ENCODE data around the gene CALHM1. TPM values are rescaled to one million over a fixed set of nuclear protein-coding genes. Genes with fewer than 3 reads are reported as not detected.

The CALHM1 gene
- total RNA-seq, 3 donors from 2014 or later (not counting 1 experiment from before 2014, with no cell fraction given): 0.23 to 0.57 TPM; not detected in 1

DNA sequence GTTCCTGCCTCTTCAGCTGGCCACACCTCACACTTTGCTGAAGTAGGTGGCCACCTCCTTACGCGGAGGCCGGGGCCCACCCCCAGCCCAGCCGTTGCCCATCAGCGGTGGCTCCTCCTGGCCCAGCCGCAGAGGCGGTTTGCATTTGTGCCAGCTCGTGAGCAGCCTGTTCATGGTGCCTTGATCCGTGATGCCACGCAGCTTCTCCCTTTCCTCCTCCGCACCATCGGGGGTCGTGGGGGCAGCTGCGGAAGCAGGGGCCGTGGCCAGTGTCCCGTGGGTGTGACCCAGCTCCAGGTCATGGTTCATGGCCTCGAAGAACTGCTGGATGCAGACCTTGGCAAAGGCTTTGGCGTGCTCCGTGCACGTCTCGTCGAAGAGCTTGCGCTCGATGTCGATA, 3.5 kb downstream of the CALHM1 start:
- H3K4me1 ChIP-seq (ENCODE audit: control insufficient read depth, insufficient read depth, low read length): peaks cover 55% of the 10 kb centered on the region
- intact Hi-C loops (cut with micrococcal nuclease): no loop called here
- TF ChIP-seq, protein P1, sequence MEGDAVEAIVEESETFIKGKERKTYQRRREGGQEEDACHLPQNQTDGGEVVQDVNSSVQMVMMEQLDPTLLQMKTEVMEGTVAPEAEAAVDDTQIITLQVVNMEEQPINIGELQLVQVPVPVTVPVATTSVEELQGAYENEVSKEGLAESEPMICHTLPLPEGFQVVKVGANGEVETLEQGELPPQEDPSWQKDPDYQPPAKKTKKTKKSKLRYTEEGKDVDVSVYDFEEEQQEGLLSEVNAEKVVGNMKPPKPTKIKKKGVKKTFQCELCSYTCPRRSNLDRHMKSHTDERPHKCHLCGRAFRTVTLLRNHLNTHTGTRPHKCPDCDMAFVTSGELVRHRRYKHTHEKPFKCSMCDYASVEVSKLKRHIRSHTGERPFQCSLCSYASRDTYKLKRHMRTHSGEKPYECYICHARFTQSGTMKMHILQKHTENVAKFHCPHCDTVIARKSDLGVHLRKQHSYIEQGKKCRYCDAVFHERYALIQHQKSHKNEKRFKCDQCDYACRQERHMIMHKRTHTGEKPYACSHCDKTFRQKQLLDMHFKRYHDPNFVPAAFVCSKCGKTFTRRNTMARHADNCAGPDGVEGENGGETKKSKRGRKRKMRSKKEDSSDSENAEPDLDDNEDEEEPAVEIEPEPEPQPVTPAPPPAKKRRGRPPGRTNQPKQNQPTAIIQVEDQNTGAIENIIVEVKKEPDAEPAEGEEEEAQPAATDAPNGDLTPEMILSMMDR (IDR thresholded peaks at IDR 0.05): no peak
- no peaks in the 10 kb centered on the region for H3K27me3 Mint-ChIP-seq (ENCODE audit: low read depth in 2 of 2)
- DNase-seq (no peak), ATAC-seq (no peak)
- H3K36me3 Mint-ChIP-seq: no peaks in the 10 kb centered on the region
- H3K4me1 Mint-ChIP-seq: peaks cover 48 to 52% of the 10 kb centered on the region in 2 donors
- H3K4me3 ChIP-seq (ENCODE audit: low read length): no peak overlapping the region
- 96% methylated on average over 25 of the region's 25 CpGs for WGBS (ENCODE audit: insufficient coverage)
- H3K9me3 ChIP-seq (ENCODE audit: control insufficient read depth, insufficient read depth, low read length): no peaks in the 10 kb centered on the region
- H3K9me3 Mint-ChIP-seq: no peaks in the 10 kb centered on the region
- no peak overlapping the region for H3K4me3 Mint-ChIP-seq
- no peak overlapping the region for H3K27ac Mint-ChIP-seq
- H3K27me3 ChIP-seq (ENCODE audit: control insufficient read depth, insufficient read depth, low read length): no peaks in the 10 kb centered on the region
- no peak overlapping the region for H3K27ac ChIP-seq (ENCODE audit: low read length)
- no peaks in the 10 kb centered on the region for H3K36me3 ChIP-seq (ENCODE audit: control insufficient read depth, insufficient read depth, low read length)

DNA sequence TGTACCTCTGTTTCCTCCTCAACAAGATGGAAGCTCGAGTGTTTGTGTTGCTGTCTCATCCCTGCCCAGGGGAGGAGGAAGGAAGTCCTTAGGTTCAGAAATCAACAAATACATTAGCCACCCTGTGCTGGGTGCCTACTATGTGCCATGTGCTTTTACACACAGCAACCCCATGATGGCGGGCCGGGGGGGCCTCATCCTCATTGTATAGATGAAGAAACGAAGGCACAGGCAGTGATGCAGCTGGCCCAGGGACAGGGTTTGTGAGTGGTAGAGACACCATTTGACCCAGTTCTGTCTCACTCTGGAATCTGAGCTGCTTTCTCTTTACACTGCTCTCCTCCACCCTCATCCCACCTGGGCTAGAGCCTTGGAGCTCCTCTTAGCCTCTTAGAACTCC, 4.7 kb downstream of the CALHM1 start:
- WGBS (ENCODE audit: insufficient coverage): 94% methylated on average over 3 of the region's 4 CpGs
- Mint-ChIP-seq H3K4me1 (peaks cover 48 to 52% of the 10 kb centered on the region in 2 donors), H3K9me3 (no peaks in the 10 kb centered on the region), H3K27me3 (ENCODE audit: low read depth in 2 of 2) (no peaks in the 10 kb centered on the region), H3K36me3 (peaks cover 8% of the 10 kb centered on the region), H3K27ac (peak overlapping the region; percentile 82 to 91), H3K4me3 (peak overlapping the region; percentile 94)
- Histone ChIP-seq H3K36me3 (ENCODE audit: control insufficient read depth, insufficient read depth, low read length) (peaks cover 10% of the 10 kb centered on the region), H3K9me3 (ENCODE audit: control insufficient read depth, insufficient read depth, low read length) (no peaks in the 10 kb centered on the region), H3K4me3 (ENCODE audit: low read length) (no peak overlapping the region), H3K4me1 (ENCODE audit: control insufficient read depth, insufficient read depth, low read length) (peaks cover 55% of the 10 kb centered on the region), H3K27me3 (ENCODE audit: control insufficient read depth, insufficient read depth, low read length) (no peaks in the 10 kb centered on the region), H3K27ac (ENCODE audit: low read length) (no peak overlapping the region)
- intact Hi-C loops (cut with micrococcal nuclease): no loop called here
- DNase-seq: no peak
- TF ChIP-seq, protein P1 (IDR thresholded peaks at IDR 0.05): no peak
- ATAC-seq: no peak

DNA sequence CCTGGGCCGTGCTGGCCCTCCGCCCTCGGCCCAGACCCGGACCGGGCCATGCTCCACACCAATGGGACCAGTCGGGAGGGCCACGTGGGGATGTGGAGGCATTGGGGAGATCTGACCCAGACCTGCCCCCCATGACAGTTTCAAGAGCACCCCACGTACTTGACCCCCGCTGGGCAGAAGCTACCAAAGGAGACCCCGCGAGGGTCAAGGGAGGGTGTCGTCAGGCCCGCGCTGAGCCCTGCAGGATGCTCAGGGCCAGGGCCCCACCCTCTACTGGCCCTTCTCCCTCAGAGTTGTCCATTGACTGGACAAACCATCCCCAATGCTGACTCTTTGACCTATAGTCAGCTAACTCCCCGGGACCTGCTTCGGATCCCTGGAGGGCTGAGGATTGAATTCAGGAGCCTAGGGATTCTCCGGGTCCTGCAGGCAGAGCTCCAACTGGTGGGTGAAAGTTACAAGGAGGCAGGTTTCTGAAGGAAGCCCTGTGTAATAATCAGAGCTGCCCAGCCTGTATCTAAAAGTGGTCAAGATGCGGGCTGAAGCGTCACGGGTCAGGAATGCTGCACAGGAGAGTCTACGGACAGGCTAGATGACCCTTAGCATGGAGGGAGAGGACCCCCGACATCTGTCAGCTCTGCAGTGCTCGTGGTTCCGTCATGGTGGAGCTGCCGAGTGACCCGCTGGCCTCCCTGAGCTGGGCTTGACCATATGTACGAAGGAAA, 6.0 kb downstream of the CALHM1 start:
- Mint-ChIP-seq H3K36me3 (peaks cover 15% of the 10 kb centered on the region), H3K9me3 (no peaks in the 10 kb centered on the region), H3K4me1 (peaks cover 59 to 62% of the 10 kb centered on the region in 2 donors), H3K4me3 (peak overlapping the region; percentile 94), H3K27ac (peak overlapping the region; percentile 82 to 91), H3K27me3 (ENCODE audit: low read depth in 2 of 2) (no peaks in the 10 kb centered on the region)
- Histone ChIP-seq H3K27me3 (ENCODE audit: control insufficient read depth, insufficient read depth, low read length) (no peaks in the 10 kb centered on the region), H3K9me3 (ENCODE audit: control insufficient read depth, insufficient read depth, low read length) (no peaks in the 10 kb centered on the region), H3K27ac (ENCODE audit: low read length) (peak overlapping the region; percentile 65), H3K4me3 (ENCODE audit: low read length) (peak overlapping the region; percentile 85), H3K4me1 (ENCODE audit: control insufficient read depth, insufficient read depth, low read length) (peaks cover 55% of the 10 kb centered on the region), H3K36me3 (ENCODE audit: control insufficient read depth, insufficient read depth, low read length) (peaks cover 18% of the 10 kb centered on the region)
- ATAC-seq (no peak), DNase-seq (no peak)
- WGBS (ENCODE audit: insufficient coverage): 40% methylated on average over 27 of the region's 27 CpGs
- intact Hi-C loops (cut with micrococcal nuclease): no loop called here
- TF ChIP-seq, protein P1 (IDR thresholded peaks at IDR 0.05): no peak
